AG08395 (cell line): ENCODE data around the gene PKNOX2.

Experiments used
- DNase-seq: peaks from one replicate; pipeline ENCODE4 v3.0.0; 2012; ENCODE audit warnings: mixed read lengths, low spot score

Gene PKNOX2

GRCh38 chr11:125382314-125382791 is 217.8 kb downstream of the PKNOX2 start:
- DNase-seq, result no peak

GRCh38 chr11:125382822-125383221 is 218.3 kb downstream of the PKNOX2 start:
- no peak for DNase-seq

- DNase-seq, result no peak
These were observed 220.3 kb downstream of the PKNOX2 start for GRCh38 chr11:125384825-125385224.

DNA sequence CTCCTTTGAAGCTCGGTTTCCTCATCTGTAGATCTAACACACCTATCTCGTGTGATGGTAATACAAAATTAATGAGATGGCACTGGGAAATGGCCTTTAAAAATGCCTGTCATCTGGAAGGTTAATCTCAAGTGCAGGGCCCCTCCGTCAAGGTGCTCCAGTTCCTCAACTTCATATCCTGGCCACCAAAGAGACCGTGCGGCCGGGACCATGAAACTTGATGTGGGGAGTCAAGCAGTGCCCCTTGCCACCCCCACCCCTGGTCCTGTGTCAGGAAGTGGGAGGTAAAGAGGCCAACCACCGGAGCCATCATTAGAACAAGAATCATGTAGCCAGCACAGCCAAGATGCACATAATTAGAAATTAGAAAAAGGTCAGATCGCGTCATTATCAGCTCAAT is 223.3 kb downstream of the PKNOX2 start:
- no peak for DNase-seq

DNA sequence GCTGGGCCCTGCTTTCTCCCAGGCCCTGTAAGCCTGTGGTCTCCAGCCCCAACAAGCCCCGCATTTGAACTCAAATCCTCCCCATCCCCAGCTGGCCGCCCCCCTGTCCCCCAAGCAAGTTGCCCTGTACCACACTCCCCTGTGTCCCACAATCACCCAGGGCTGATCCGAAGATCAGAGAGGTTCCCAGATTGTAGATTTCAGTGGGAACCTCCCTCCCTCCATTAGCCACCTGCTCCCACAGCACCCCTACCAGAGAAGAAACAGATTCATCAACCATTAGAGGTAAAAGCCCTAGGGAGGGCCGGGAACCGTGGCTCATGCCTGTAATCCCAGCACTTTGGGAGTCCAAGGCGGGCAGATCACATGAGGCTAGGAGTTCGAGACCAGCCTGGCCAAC is 224.1 kb downstream of the PKNOX2 start:
- no peak for DNase-seq

GRCh38 chr11:125389339-125390166 is 225.0 kb downstream of the PKNOX2 start:
- no peak for DNase-seq

DNA sequence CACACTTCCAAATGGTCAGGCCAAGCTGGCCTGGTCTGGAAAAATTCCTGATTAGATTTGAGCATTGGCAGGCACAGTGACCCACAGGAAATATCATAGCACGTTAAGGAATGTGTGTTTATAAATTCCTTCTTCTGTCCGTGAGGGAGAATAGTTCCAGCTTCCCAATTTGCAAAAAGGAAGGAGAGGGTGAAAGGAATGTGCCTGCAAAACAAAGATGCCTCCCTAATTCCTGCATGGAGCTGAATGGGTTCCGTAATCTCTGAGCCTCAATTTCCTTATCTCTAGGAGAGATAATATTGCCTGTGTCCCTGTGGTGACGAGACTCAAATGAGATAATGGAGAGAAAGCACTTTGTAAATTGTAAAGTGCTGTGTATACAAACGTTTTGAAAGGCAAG is 226.4 kb downstream of the PKNOX2 start:
- DNase-seq, result peak; percentile 74

DNA sequence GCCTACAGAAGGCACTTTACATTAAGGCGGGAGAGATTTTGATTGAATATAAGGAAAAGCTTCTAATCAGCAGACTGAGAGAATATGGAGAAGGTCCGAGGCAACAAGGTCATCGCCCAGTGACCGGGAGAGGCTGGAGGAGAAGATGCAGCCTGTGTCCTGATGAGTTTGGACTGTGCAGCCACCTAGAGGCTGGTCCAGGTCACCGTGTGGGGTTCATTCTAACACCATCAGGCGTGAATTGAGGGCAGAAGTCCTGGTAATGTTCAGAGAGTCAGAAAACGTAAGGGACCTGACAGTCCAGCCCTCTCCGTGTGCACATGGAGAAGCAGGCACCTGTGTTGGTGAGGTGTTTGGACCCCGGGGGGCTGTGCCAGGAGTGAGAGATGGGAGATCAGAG is 228.8 kb downstream of the PKNOX2 start:
- DNase-seq, result no peak

DNA sequence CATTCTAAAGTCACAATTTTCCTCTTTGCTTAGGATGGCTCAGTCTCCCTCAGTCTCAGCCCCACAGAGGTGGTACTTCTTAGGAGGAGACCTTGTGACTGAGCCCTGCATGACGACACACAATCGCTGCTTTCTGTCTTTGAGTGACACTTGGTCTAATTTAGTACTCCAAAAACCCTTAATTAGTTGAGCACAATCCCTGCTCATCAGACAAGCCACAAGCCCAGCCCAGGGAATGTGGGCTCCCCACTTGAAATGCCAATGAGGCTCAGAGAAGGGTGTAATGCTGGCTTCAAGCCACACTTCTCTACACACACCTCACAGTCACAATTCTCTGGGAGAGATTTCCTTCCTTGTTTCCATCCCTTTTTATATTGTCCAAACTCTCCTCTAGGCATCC is 229.7 kb downstream of the PKNOX2 start:
- no peak for DNase-seq

GRCh38 chr11:125397421-125397820 is 232.9 kb downstream of the PKNOX2 start:
- DNase-seq, result no peak

DNA sequence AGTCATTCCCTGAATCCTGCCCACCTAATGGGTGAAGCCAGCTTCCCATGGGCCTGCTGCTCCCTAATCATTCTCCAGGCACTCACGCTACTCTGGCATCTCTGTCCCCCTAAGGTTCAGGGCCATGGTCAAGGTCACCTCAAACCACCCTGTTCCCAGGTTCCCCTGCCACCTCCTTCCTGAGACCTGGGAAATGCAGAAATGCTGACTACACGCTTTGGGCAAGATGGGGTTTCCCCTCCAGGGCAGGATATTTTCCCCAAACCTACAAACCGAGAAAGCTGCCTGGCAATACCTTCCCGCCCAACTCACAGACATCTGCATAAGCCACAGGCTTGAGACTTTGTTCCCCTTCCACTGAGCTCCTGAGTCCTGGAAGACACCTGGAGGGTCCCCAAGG is 233.9 kb downstream of the PKNOX2 start:
- DNase-seq, result no peak

GRCh38 chr11:125398994-125399640 is 234.6 kb downstream of the PKNOX2 start:
- no peak for DNase-seq

- no peak for DNase-seq
These were observed 235.4 kb downstream of the PKNOX2 start for GRCh38 chr11:125399945-125400344.

- DNase-seq, result no peak
These were observed 236.7 kb downstream of the PKNOX2 start for GRCh38 chr11:125401235-125401634.

- no peak for DNase-seq
These were observed 237.2 kb downstream of the PKNOX2 start for GRCh38 chr11:125401746-125402145.

DNA sequence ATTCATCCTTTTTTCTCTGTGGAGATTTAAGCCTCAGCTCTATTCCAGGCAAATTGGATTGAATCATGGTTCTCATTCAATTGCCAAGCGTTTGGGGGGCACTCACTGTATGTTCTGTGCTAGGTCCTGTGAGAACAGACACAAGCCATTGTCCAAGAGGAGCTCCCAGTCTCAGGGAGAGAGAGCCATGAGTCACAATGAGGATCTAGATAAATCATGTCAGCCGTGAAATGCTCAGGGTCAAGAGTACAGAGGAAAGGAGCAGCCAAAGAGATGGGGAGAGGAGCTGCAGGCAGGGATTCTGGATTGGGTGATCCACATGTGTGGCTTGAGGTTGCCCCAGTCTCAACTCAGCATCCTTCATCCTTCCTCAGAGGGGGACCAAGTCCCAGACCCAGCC is 237.9 kb downstream of the PKNOX2 start:
- DNase-seq, result peak; percentile 58

- DNase-seq, result no peak
These were observed 239.7 kb downstream of the PKNOX2 start for GRCh38 chr11:125404157-125404810.

DNA sequence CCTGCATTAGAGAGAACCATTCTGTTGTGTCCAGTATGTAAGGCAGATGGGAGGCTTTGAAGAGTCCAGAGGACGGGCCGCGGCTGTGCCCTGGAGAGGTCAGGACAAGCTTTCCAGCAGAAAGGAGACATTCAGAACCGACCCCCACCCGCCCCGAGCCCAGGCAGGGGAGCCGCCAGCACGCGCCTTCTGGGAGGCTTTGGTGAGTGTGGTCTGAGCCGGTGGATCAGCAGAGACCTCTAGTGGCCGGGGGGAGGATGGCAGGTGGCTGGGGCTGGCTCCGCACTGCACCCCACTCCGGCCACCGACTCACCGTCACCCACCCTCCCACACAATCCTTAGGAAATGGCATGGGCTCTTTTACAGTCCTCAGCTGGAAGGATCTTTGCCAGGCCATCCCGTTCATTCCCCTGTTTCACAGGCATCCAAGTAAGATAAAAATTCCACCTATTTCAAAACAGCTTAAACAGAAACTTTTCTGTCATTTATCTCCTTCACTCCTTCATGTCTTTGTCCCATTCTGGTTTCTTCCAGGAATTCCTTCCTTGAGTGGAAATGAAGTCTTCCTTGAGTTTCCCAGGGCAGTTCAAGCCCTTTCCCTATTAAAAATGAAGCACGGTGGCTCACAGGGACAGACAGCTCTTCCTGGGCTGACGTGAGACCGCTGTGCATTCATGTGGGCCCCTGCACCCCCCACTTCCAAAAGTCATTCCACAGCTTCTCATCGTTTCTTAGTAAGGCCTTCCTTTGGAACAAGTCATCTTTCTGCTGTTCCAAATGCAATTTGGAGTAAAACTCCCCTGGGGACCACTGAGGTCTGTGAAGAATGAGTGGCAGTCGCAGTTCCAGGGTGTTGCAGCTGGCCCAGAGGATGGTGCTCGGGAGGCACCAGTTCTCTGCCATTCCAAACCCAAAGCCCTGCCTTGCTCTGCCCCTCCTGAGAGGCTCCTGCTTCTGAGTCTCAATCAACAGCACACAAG is 240.6 kb downstream of the PKNOX2 start:
- peak; percentile 78 for DNase-seq

GRCh38 chr11:125407046-125407445 is 242.5 kb downstream of the PKNOX2 start:
- no peak for DNase-seq

- DNase-seq, result no peak
These were observed 243.8 kb downstream of the PKNOX2 start for GRCh38 chr11:125408311-125408711.

GRCh38 chr11:125410091-125410490 is 245.5 kb downstream of the PKNOX2 start:
- no peak for DNase-seq

DNA sequence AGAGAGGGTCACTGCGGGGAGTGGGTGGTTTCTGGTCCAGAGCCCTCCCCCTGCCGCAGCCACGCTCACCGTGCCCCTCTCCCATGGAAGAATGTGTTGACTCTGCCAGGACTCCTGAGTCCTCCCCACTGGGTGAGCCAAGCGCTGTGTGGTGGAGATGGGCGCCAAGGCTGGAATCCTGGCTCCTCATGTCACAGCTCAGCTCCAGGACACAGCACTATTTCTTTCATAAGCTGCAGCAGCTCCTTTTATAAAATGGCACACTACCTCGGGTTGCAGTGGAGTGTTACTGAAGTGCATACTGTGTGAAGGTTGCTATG is 247.6 kb downstream of the PKNOX2 start:
- DNase-seq, result no peak
